ENCODE data around the gene TMEM132D.

The TMEM132D gene

DNA sequence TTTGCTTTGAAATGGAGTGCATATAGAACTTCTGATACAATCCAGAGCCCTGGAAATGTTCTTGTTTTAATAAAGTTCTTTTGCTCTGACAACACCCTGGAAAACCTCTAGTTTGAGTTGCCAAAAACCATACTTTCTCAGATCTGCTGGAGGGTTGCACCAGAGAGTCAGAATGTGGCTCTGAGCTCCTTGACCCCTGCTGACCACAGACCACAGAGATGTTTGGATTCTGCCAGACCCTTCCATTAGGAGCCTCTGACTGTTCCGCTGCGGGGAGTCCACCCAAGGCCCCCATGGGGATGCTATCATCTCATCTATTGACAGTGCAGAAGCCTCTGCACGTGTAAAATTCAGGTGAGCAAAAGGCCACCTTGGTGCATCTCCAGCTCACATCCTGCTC is 718.0 kb downstream of the TMEM132D start:
- Histone ChIP-seq H3K9me2 (replicated peaks; ENCODE audit: insufficient read depth, low read length) (no peaks in the 10 kb centered on the region), H3K9ac (ENCODE audit: low read length) (no peak overlapping the region), H4K20me1 (ENCODE audit: low read depth, low read length) (no peaks in the 10 kb centered on the region), H3K27me3 (ENCODE audit: low read length) (no peaks in the 10 kb centered on the region), H3K4me2 (ENCODE audit: low read depth, low read length, poor library complexity, severe bottlenecking) (no peak overlapping the region), H3K36me3 (ENCODE audit: low read length) (no peaks in the 10 kb centered on the region), H3K4me3 (ENCODE audit: insufficient read depth, low read length, poor library complexity, severe bottlenecking) (no peak overlapping the region), H3K27ac (ENCODE audit: low read depth, low read length) (no peak overlapping the region), H3K9me3 (ENCODE audit: insufficient read depth, low read length) (no peaks in the 10 kb centered on the region), H2AFZ (ENCODE audit: low read depth, low read length, severe bottlenecking) (no peak overlapping the region), H3K79me2 (ENCODE audit: insufficient read depth, low read length) (no peaks in the 10 kb centered on the region), H3F3A (ENCODE audit: insufficient read depth) (no peaks in the 10 kb centered on the region)
- TF ChIP-seq EZH2phosphoT487 (conservative IDR thresholded peaks at IDR 0.05; ENCODE audit: low read length), result no peak
- TF ChIP-seq, protein P1, sequence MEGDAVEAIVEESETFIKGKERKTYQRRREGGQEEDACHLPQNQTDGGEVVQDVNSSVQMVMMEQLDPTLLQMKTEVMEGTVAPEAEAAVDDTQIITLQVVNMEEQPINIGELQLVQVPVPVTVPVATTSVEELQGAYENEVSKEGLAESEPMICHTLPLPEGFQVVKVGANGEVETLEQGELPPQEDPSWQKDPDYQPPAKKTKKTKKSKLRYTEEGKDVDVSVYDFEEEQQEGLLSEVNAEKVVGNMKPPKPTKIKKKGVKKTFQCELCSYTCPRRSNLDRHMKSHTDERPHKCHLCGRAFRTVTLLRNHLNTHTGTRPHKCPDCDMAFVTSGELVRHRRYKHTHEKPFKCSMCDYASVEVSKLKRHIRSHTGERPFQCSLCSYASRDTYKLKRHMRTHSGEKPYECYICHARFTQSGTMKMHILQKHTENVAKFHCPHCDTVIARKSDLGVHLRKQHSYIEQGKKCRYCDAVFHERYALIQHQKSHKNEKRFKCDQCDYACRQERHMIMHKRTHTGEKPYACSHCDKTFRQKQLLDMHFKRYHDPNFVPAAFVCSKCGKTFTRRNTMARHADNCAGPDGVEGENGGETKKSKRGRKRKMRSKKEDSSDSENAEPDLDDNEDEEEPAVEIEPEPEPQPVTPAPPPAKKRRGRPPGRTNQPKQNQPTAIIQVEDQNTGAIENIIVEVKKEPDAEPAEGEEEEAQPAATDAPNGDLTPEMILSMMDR (IDR thresholded peaks at IDR 0.05; ENCODE audit: insufficient read depth, low read length, poor library complexity, severe bottlenecking), result no peak

DNA sequence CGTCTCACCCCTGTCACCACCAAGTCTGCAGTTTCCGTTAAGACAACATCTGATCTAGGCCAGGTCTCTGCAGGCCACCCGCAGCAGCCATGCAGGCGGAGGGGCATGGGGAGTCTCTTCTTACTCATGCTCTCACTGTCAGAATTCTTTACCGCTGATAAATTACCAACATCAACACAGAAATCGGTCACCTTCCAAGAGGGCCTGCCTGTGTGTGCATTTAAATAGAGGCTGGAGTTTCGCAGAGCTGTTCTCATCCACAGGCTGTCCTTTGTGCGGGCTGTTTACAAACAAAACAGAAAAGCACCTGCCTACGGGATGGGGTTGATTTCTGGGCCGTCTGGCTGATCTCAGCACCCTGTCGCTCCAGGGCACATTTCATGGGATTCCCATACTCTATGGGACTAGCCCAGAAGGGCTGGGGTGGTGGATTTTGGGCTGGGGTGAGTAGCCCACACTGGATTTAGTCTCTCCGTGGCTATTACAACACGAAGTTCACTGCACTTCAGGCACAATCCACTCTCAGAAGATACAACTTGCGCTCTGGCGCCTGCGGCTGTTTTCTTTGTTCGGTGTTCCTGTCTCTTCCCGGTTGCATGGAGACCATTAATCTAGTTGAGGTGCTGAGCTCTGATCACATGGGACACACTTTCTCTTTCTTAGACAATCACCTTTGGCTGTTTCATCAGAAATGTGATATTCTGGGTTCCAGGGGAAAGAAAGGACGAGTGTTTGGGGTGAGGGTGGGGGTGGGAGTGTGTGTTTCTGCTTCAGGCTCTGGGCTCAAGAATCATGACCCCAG is 719.5 kb downstream of the TMEM132D start:
- Histone ChIP-seq H3K27ac (ENCODE audit: low read depth, low read length) (no peak overlapping the region), H3K4me3 (ENCODE audit: insufficient read depth, low read length, poor library complexity, severe bottlenecking) (no peak overlapping the region), H4K20me1 (ENCODE audit: low read depth, low read length) (no peaks in the 10 kb centered on the region), H3K36me3 (ENCODE audit: low read length) (no peaks in the 10 kb centered on the region), H3K9me3 (ENCODE audit: insufficient read depth, low read length) (no peaks in the 10 kb centered on the region), H2AFZ (ENCODE audit: low read depth, low read length, severe bottlenecking) (no peak overlapping the region), H3F3A (ENCODE audit: insufficient read depth) (no peaks in the 10 kb centered on the region), H3K27me3 (ENCODE audit: low read length) (no peaks in the 10 kb centered on the region), H3K4me2 (ENCODE audit: low read depth, low read length, poor library complexity, severe bottlenecking) (no peak overlapping the region), H3K9ac (ENCODE audit: low read length) (no peak overlapping the region), H3K9me2 (replicated peaks; ENCODE audit: insufficient read depth, low read length) (no peaks in the 10 kb centered on the region), H3K79me2 (ENCODE audit: insufficient read depth, low read length) (no peaks in the 10 kb centered on the region)
- TF ChIP-seq, protein P1 (IDR thresholded peaks at IDR 0.05; ENCODE audit: insufficient read depth, low read length, poor library complexity, severe bottlenecking), result no peak
- no peak for TF ChIP-seq EZH2phosphoT487 (conservative IDR thresholded peaks at IDR 0.05; ENCODE audit: low read length)

DNA sequence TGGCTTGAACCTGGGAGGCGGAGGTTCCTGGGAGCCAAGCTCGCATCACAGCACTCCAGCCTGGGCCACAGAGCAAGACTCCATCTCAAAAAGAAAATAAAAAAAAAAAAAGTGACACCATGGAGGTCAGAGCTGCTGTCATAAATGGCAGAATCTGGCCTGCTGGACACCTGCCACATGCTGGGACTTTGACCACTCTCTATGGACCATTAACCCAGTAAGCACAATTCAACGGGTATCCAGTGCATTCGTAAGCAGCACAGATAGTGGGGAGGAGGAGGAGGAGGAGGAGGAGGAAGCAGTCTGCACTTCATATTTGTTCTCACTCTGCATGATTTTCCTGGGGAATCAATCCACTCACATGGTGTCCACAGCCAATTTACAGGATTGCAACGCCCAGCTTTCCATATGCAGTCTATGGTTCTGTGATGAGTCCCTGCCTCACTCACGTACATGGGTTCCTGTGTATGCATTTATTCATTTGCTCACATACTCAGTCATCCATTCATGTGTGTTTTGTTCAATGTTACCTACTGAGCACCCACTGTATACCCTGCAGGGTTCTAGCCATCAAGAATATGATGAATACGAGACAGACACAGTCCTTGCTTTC is 723.8 kb downstream of the TMEM132D start:
- Histone ChIP-seq H3F3A (ENCODE audit: insufficient read depth) (no peaks in the 10 kb centered on the region), H2AFZ (ENCODE audit: low read depth, low read length, severe bottlenecking) (no peak overlapping the region), H3K9me2 (replicated peaks; ENCODE audit: insufficient read depth, low read length) (no peaks in the 10 kb centered on the region), H3K4me3 (ENCODE audit: insufficient read depth, low read length, poor library complexity, severe bottlenecking) (no peak overlapping the region), H3K27me3 (ENCODE audit: low read length) (no peaks in the 10 kb centered on the region), H3K9me3 (ENCODE audit: insufficient read depth, low read length) (no peaks in the 10 kb centered on the region), H3K36me3 (ENCODE audit: low read length) (no peaks in the 10 kb centered on the region), H3K4me2 (ENCODE audit: low read depth, low read length, poor library complexity, severe bottlenecking) (no peak overlapping the region), H4K20me1 (ENCODE audit: low read depth, low read length) (no peaks in the 10 kb centered on the region), H3K79me2 (ENCODE audit: insufficient read depth, low read length) (no peaks in the 10 kb centered on the region), H3K9ac (ENCODE audit: low read length) (no peak overlapping the region), H3K27ac (ENCODE audit: low read depth, low read length) (no peak overlapping the region)
- TF ChIP-seq EZH2phosphoT487 (conservative IDR thresholded peaks at IDR 0.05; ENCODE audit: low read length), result no peak
- TF ChIP-seq, protein P1 (IDR thresholded peaks at IDR 0.05; ENCODE audit: insufficient read depth, low read length, poor library complexity, severe bottlenecking), result no peak

All from SU-DHL-6 (cell line).